H1 (cell line): ENCODE results near the gene ATP6V1G3. TPM values are rescaled to one million over a fixed set of nuclear protein-coding genes. Genes with fewer than 3 reads are reported as not detected.

Experiments used
- CTCF ChIA-PET: fragments of 300-600 bp; sonication (Branson Sonifier 250); formaldehyde crosslinking; loops from one replicate; lab custom pipeline; 2021; ENCODE audit not compliant: partially characterized antibody; lab: Charles Lee
- POLR2A ChIA-PET: fragments of 300-600 bp; sonication (Branson Sonifier 250); formaldehyde crosslinking; loops from one replicate; lab custom pipeline; 2021; ENCODE audit warnings: inconsistent platforms; ENCODE audit not compliant: partially characterized antibody; lab: Charles Lee
- DNase-seq, 2 experiments: peaks; one replicate each; pipeline versions ENCODE4 v3.0.0 to v3.0.0-alpha.2; 2010 to 2022; ENCODE audit warnings: low spot score in 2 of 2, low read depth in 1 of 2, mixed read lengths in 1 of 2
- FAIRE-seq: peaks from 2 replicates; lab custom pipeline; 2011; peaks lifted over from hg19 to GRCh38; lab: Jason Lieb, UNC
- H2AFZ ChIP-seq: 2 replicates; pipeline ENCODE4 v1.8.1; 2012; ENCODE audit warnings: low read length, inconsistent platforms
- H2AK5ac ChIP-seq: 2 replicates; pipeline ENCODE4 v1.6.1; 2013; ENCODE audit warnings: low read depth, low read length
- H2BK120ac ChIP-seq: replicated peaks from 2 replicates; pipeline ENCODE3; 2013; ENCODE audit warnings: low read depth, low read length, inconsistent platforms
- H2BK12ac ChIP-seq: 2 replicates; pipeline ENCODE4 v1.6.1; 2013; ENCODE audit warnings: low read depth, low read length
- H2BK15ac ChIP-seq: 2 replicates; pipeline ENCODE4 v1.6.1; 2013; ENCODE audit warnings: low read length
- H2BK20ac ChIP-seq: 2 replicates; pipeline ENCODE4 v1.6.1; 2013; ENCODE audit warnings: low read length
- H2BK5ac ChIP-seq: 2 replicates; pipeline ENCODE4 v1.6.1; 2013; ENCODE audit warnings: low read depth, low read length
- H3K14ac ChIP-seq: 2 replicates; pipeline ENCODE4 v1.6.1; 2013; ENCODE audit warnings: inconsistent platforms; ENCODE audit not compliant: insufficient read length
- H3K18ac ChIP-seq: 2 replicates; pipeline ENCODE4 v1.6.1; 2013; ENCODE audit warnings: low read length; ENCODE audit errors: extremely low read depth
- H3K23ac ChIP-seq: 2 replicates; pipeline ENCODE4 v1.6.1; 2013; ENCODE audit warnings: inconsistent platforms; ENCODE audit not compliant: insufficient read length
- H3K23me2 ChIP-seq: 2 replicates; pipeline ENCODE4 v1.6.1; 2013; ENCODE audit warnings: low read depth, low read length
- H3K27ac ChIP-seq: 2 replicates; pipeline ENCODE4 v1.6.1; 2011; ENCODE audit warnings: low read depth, low read length, inconsistent platforms
- H3K27me3 ChIP-seq, 4 experiments: replicated peaks in 1 of 4; 1 replicate in 1 of 4; 2 replicates in 3 of 4; pipeline versions ENCODE4 v1.6.1 to v1.8.1; 2011 to 2013; ENCODE audit warnings: low read length in 3 of 4, mild to moderate bottlenecking in 3 of 4, inconsistent platforms in 2 of 4, mixed read lengths in 2 of 4, moderate library complexity in 1 of 4; ENCODE audit not compliant: control insufficient read depth in 3 of 4, insufficient read depth in 3 of 4; ENCODE audit errors: extremely low read depth in 1 of 4
- H3K36me3 ChIP-seq, 4 experiments: 2 replicates each; pipeline versions ENCODE4 v1.6.1 to v1.8.1; 2011 to 2013; ENCODE audit warnings: mild to moderate bottlenecking in 4 of 4, low read length in 3 of 4, moderate library complexity in 2 of 4, control low read depth in 1 of 4, inconsistent platforms in 1 of 4; ENCODE audit not compliant: insufficient read depth in 4 of 4, control insufficient read depth in 2 of 4
- H3K4ac ChIP-seq: replicated peaks from 2 replicates; pipeline ENCODE3; 2013; ENCODE audit warnings: low read length, low read depth, mixed read lengths, inconsistent platforms; ENCODE audit not compliant: insufficient read length
- H3K4me1 ChIP-seq, 4 experiments: replicated peaks in 1 of 4; 1 replicate in 1 of 4; 2 replicates in 3 of 4; pipeline versions ENCODE4 v1.6.1 to v1.8.1; 2011 to 2013; ENCODE audit warnings: low read length in 3 of 4, inconsistent platforms in 2 of 4, mixed read lengths in 1 of 4; ENCODE audit not compliant: insufficient read depth in 4 of 4, control insufficient read depth in 3 of 4
- H3K4me2 ChIP-seq, 2 experiments: 2 replicates each; pipeline versions ENCODE4 v1.6.1 to v1.8.1; 2011 to 2013; ENCODE audit warnings: low read depth in 2 of 2, low read length in 2 of 2, control low read depth in 1 of 2, inconsistent platforms in 1 of 2, mild to moderate bottlenecking in 1 of 2; ENCODE audit not compliant: insufficient read depth in 1 of 2
- H3K4me3 ChIP-seq, 4 experiments: fragments of 200-600, 300-600 bp in 1 of 4; sonication (generic), shearing (Covaris generic), sonication (Bioruptor Twin) in 1 of 4; 2 replicates each; pipeline versions ENCODE4 v1.5.1 to v1.8.1; 2011 to 2016; ENCODE audit warnings: low read length in 4 of 4, low read depth in 3 of 4, control low read depth in 2 of 4, inconsistent platforms in 2 of 4, mild to moderate bottlenecking in 2 of 4, mixed read lengths in 1 of 4, moderate library complexity in 1 of 4; ENCODE audit not compliant: insufficient read depth in 2 of 4; ENCODE audit errors: extremely low read depth in 1 of 4
- H3K56ac ChIP-seq: replicated peaks from 2 replicates; pipeline ENCODE3; 2013; ENCODE audit warnings: low read depth, mild to moderate bottlenecking, mixed read lengths, low read length, inconsistent platforms; ENCODE audit not compliant: insufficient read length
- H3K79me1 ChIP-seq: 2 replicates; pipeline ENCODE4 v1.6.1; 2013; ENCODE audit warnings: low read depth, low read length, control low read depth
- H3K79me2 ChIP-seq, 2 experiments: 2 replicates each; pipeline versions ENCODE4 v1.6.1 to v1.8.1; 2012 to 2013; ENCODE audit warnings: low read length in 2 of 2, mild to moderate bottlenecking in 2 of 2, inconsistent platforms in 1 of 2; ENCODE audit not compliant: insufficient read depth in 2 of 2, control insufficient read depth in 1 of 2
- H3K9ac ChIP-seq, 4 experiments: replicated peaks in 1 of 4; 1 replicate in 1 of 4; 2 replicates in 3 of 4; pipeline versions ENCODE4 v1.6.1 to v1.8.1; 2011 to 2013; ENCODE audit warnings: low read depth in 3 of 4, low read length in 3 of 4, control low read depth in 2 of 4, mild to moderate bottlenecking in 2 of 4, moderate library complexity in 2 of 4, inconsistent platforms in 1 of 4; ENCODE audit errors: extremely low read depth in 1 of 4
- H3K9me3 ChIP-seq, 2 experiments: 2 replicates each; pipeline versions ENCODE4 v1.6.1 to v1.8.1; 2012 to 2013; ENCODE audit warnings: mild to moderate bottlenecking in 2 of 2, moderate library complexity in 2 of 2, control low read depth in 1 of 2, inconsistent platforms in 1 of 2, low read depth in 1 of 2, low read length in 1 of 2, mixed read lengths in 1 of 2; ENCODE audit not compliant: insufficient read depth in 2 of 2
- H4K20me1 ChIP-seq, 2 experiments: replicated peaks in 1 of 2; 2 replicates each; pipeline versions ENCODE3 to v1.8.1; 2011 to 2013; ENCODE audit warnings: inconsistent platforms in 2 of 2, low read length in 2 of 2, mild to moderate bottlenecking in 1 of 2; ENCODE audit not compliant: insufficient read depth in 2 of 2, control insufficient read depth in 1 of 2
- H4K5ac ChIP-seq: 2 replicates; pipeline ENCODE4 v1.6.1; 2013; ENCODE audit warnings: low read length, low read depth, mixed read lengths, inconsistent platforms; ENCODE audit not compliant: insufficient read length
- H4K8ac ChIP-seq: 2 replicates; pipeline ENCODE4 v1.8.0; 2013; ENCODE audit warnings: mild to moderate bottlenecking, moderate library complexity, low read length, inconsistent platforms; ENCODE audit not compliant: insufficient read depth; ENCODE audit errors: extremely low read depth
- H4K91ac ChIP-seq: replicated peaks from 2 replicates; pipeline ENCODE3; 2013; ENCODE audit warnings: low read length, mixed read lengths, inconsistent platforms; ENCODE audit not compliant: insufficient read length
- ASH2L ChIP-seq: fragments of 200-600, 300-600 bp; sonication (generic); IDR thresholded peaks from one replicate; pipeline ENCODE4 v1.7.1; 2017; ENCODE audit warnings: low read length
- EGR1 ChIP-seq: IDR thresholded peaks from 2 replicates; pipeline ENCODE4 v1.6.1; 2011; ENCODE audit warnings: low read depth, low read length, borderline replicate concordance
- FOSL1 ChIP-seq: IDR thresholded peaks from 2 replicates; pipeline ENCODE4 v1.6.1; 2011; ENCODE audit warnings: mild to moderate bottlenecking, low read depth, low read length, moderate library complexity; ENCODE audit not compliant: insufficient read depth
- KDM5A ChIP-seq: fragments of 200-600 bp; IDR thresholded peaks from 2 replicates; pipeline ENCODE4 v1.7.1; 2012; ENCODE audit warnings: mild to moderate bottlenecking, low read length, inconsistent platforms, mixed read lengths
- PHF8 ChIP-seq: fragments of 200-600 bp; sonication (generic); conservative IDR thresholded peaks from 2 replicates; pipeline ENCODE4 v1.7.1; 2012; ENCODE audit warnings: low read depth, mild to moderate bottlenecking, inconsistent platforms, low read length, moderate library complexity
- SIRT6 ChIP-seq: IDR thresholded peaks from one replicate; pipeline ENCODE4 v1.7.1; 2012; ENCODE audit warnings: low read length, inconsistent platforms
- SRF ChIP-seq: IDR thresholded peaks from 2 replicates; pipeline ENCODE4 v1.6.1; 2011; ENCODE audit warnings: mild to moderate bottlenecking, low read depth, low read length, moderate library complexity
- TCF12 ChIP-seq: IDR thresholded peaks from 2 replicates; pipeline ENCODE4 v1.6.1; 2011; ENCODE audit warnings: low read depth, mild to moderate bottlenecking, low read length
- USF2 ChIP-seq: IDR thresholded peaks from 2 replicates; pipeline ENCODE4 v1.6.1; 2011; ENCODE audit warnings: low read length, improper control_type of control experiment
- WGBS, 2 experiments: shearing (Covaris generic) in 1 of 2; methylation state at CpG; one replicate each; pipeline versions ENCODE4 v1.1.6 to v1.1.7; 2013 to 2015; ENCODE audit warnings: low lambda C conversion rate in 2 of 2, mixed read lengths in 2 of 2, inconsistent platforms in 1 of 2, low coverage in 1 of 2, missing lambda C conversion rate in 1 of 2; ENCODE audit not compliant: insufficient replicate concordance in 2 of 2, insufficient coverage in 1 of 2, insufficient read length in 1 of 2; ENCODE audit errors: extremely low coverage in 1 of 2, missing lambda C conversion rate in 1 of 2; 5-methylcytosine and 5-hydroxymethylcytosine counted together
- polyA plus RNA-seq, 7 experiments: library from polyadenylated mRNA; depleted of rRNA in 3 of 7; stranded (reverse) in 5 of 7; unstranded in 2 of 7; fragments of >200 nt in 5 of 7; fragments of 200-250 nt in 2 of 7; gene quantifications; 1 replicate in 5 of 7; 2 replicates in 1 of 7; 4 replicates in 1 of 7; pipeline versions ENCODE4 v1.2.1 to v1.2.3, GENCODE V29; 2011 to 2013; ENCODE audit warnings: missing spikeins in 2 of 7, mixed read lengths in 2 of 7
- total RNA-seq: library from RNA; stranded (reverse); fragmentation: NEBNext Ultra II Directional; extraction: Animal tissue kit (Norgen Biotek cat#: 25700); gene quantifications from 2 replicates; pipeline ENCODE4 v1.2.1, GENCODE V29; 2021
- TF ChIP-seq, protein P1 (sequence below): IDR thresholded peaks from 2 replicates; pipeline ENCODE4 v1.6.1; 2012; ENCODE audit warnings: inconsistent platforms

ATP6V1G3 gene
- total and polyA plus RNA-seq, 2 of the 8 experiments (the other 6 are each of a cell fraction or from before 2014, with no cell fraction given), result not detected

GRCh38 chr1:198543670-198544260 is 3.3 kb upstream of the ATP6V1G3 start:
- no peaks in the 10 kb centered on the region for H4K20me1 ChIP-seq

More at GRCh38 chr1:198543670-198544260, 3.3 kb upstream of the ATP6V1G3 start:
- H2BK15ac ChIP-seq, result no peak overlapping the region
- H2AK5ac ChIP-seq, result no peak overlapping the region
- no peaks in the 10 kb centered on the region for H3K36me3 ChIP-seq
- H2BK20ac ChIP-seq, result no peak overlapping the region
- H3K23ac ChIP-seq, result no peak overlapping the region
- H3K4me3 ChIP-seq, result no peak overlapping the region
- no peaks in the 10 kb centered on the region for H3K27me3 ChIP-seq
- no peak overlapping the region for H2AFZ ChIP-seq
- no peaks in the 10 kb centered on the region; the same call in 1 of the 2 replicates for H3K23me2 ChIP-seq
- FAIRE-seq, result no peak
- H3K27ac ChIP-seq, result no peak overlapping the region
- H3K4me2 ChIP-seq, result no peak overlapping the region
- H3K56ac ChIP-seq, result no peak overlapping the region
- DNase-seq, result no peak
- H3K18ac ChIP-seq, result no peak overlapping the region
- no peaks in the 10 kb centered on the region for H3K79me2 ChIP-seq
- WGBS, 2 experiments, result 82% methylated on average over 2 of the region's 2 CpGs; no CpG with 5 or more reads in 1 of the 2 experiments
- no peaks in the 10 kb centered on the region for H3K9me3 ChIP-seq
- H3K14ac ChIP-seq, result no peak overlapping the region
- H3K79me1 ChIP-seq, result no peaks in the 10 kb centered on the region
- no peak overlapping the region for H3K9ac ChIP-seq
- no peak overlapping the region for H4K91ac ChIP-seq
- H3K4me1 ChIP-seq, result no peaks in the 10 kb centered on the region
- no peak overlapping the region for H2BK120ac ChIP-seq
- CTCF ChIA-PET, result no interaction called here
- no peak overlapping the region for H4K8ac ChIP-seq
- H4K5ac ChIP-seq, result no peak overlapping the region
- H3K4ac ChIP-seq, result no peak overlapping the region
- no peak overlapping the region for H2BK12ac ChIP-seq
- H2BK5ac ChIP-seq, result no peak overlapping the region
- no peak for TF ChIP-seq FOSL1
- TF ChIP-seq SIRT6, result no peak
- no peak for TF ChIP-seq KDM5A
- TF ChIP-seq EGR1, result no peak
- no peak for TF ChIP-seq ASH2L
- TF ChIP-seq USF2, result no peak
- TF ChIP-seq, protein P1, sequence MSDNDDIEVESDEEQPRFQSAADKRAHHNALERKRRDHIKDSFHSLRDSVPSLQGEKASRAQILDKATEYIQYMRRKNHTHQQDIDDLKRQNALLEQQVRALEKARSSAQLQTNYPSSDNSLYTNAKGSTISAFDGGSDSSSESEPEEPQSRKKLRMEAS, result no peak
- no peak for TF ChIP-seq TCF12
- no peak for TF ChIP-seq PHF8
- TF ChIP-seq SRF, result no peak
- POLR2A ChIA-PET, result no interaction called here
